Spleen (tissue), 11 donors: ENCODE data around the gene TMEM33. TPM values are rescaled to one million over a fixed set of nuclear protein-coding genes. Genes with fewer than 3 reads are reported as not detected.

ENCODE experiments used
- DNase-seq: peaks from one replicate; pipeline ENCODE4 v3.0.0-alpha.2; 2020
- H3K27ac ChIP-seq, 8 donors: fragments of 200-600 bp; sonication (generic) in 7 of 8; 1 replicate in 4 of 8; 2 replicates in 4 of 8; pipeline versions ENCODE4 v1.5.0 to v1.8.0; 2016 to 2021; ENCODE audit warnings: inconsistent platforms in 4 of 8, mild to moderate bottlenecking in 4 of 8, moderate library complexity in 1 of 8
- H3K27me3 ChIP-seq, 7 donors: fragments of 200-600 bp; sonication (generic) in 6 of 7; replicated peaks in 1 of 7; 1 replicate in 4 of 7; 2 replicates in 3 of 7; pipeline versions ENCODE4 v1.5.0 to v1.8.0; 2016 to 2021; ENCODE audit warnings: inconsistent platforms in 3 of 7, mild to moderate bottlenecking in 1 of 7
- H3K36me3 ChIP-seq, 6 donors: fragments of 200-600 bp; sonication (generic) in 5 of 6; 1 replicate in 4 of 6; 2 replicates in 2 of 6; pipeline versions ENCODE4 v1.5.0 to v1.8.0; 2016 to 2021; ENCODE audit warnings: inconsistent platforms in 2 of 6
- H3K4me1 ChIP-seq, 6 donors: fragments of 200-600 bp; sonication (generic) in 5 of 6; 1 replicate in 3 of 6; 2 replicates in 3 of 6; pipeline versions ENCODE4 v1.5.0 to v1.8.0; 2016 to 2021; ENCODE audit warnings: inconsistent platforms in 3 of 6
- H3K4me3 ChIP-seq, 8 donors: fragments of 200-600 bp; sonication (generic) in 7 of 8; 1 replicate in 4 of 8; 2 replicates in 4 of 8; pipeline versions ENCODE4 v1.5.0 to v1.8.0; 2016 to 2021; ENCODE audit warnings: inconsistent platforms in 4 of 8, mild to moderate bottlenecking in 4 of 8, moderate library complexity in 2 of 8
- H3K9me3 ChIP-seq, 8 donors: fragments of 200-600 bp; sonication (generic) in 7 of 8; 1 replicate in 4 of 8; 2 replicates in 4 of 8; pipeline versions ENCODE4 v1.5.0 to v1.8.0; 2016 to 2021; ENCODE audit warnings: inconsistent platforms in 4 of 8
- CTCF ChIP-seq, 11 experiments: fragments of 200-600 bp in 7 of 11; fragments of 450-650 bp in 4 of 11; sonication (generic) in 4 of 11; IDR thresholded peaks in 8 of 11; conservative IDR thresholded peaks in 3 of 11; 1 replicate in 7 of 11; 2 replicates in 4 of 11; pipeline versions ENCODE4 v1.4.0 to v1.8.0; 2016 to 2021; ENCODE audit warnings: antibody characterized with exemption in 11 of 11, inconsistent platforms in 4 of 11, mild to moderate bottlenecking in 1 of 11
- POLR2A ChIP-seq, 3 donors: fragments of 450-650 bp; IDR thresholded peaks; one replicate each; pipeline ENCODE4 v1.5.1; 2017; ENCODE audit warnings: antibody characterized with exemption in 3 of 3, mild to moderate bottlenecking in 1 of 3
- POLR2AphosphoS5 ChIP-seq, 3 donors: sonication (generic); formaldehyde crosslinking; IDR thresholded peaks; one replicate each; pipeline ENCODE4 v1.5.1; 2017; ENCODE audit warnings: antibody characterized with exemption in 3 of 3
- WGBS, 5 donors: extraction: QIAGEN DNeasy Blood & Tissue Kit in 3 of 5; methylation state at CpG; one replicate each; pipeline versions ENCODE4 v1.1.5 to v1.1.7; 2013 to 2018; 5-methylcytosine and 5-hydroxymethylcytosine counted together
- intact Hi-C: fragments of 100-400 bp; cut with DNase I; formaldehyde crosslinking; loops from one replicate; pipeline ENCODE4 v1.15.0; 2023; ENCODE audit warnings: low total_unique reads
- polyA plus RNA-seq, 3 donors: library from polyadenylated mRNA; stranded (reverse); fragments of 200-250 nt; gene quantifications; one replicate each; pipeline ENCODE4 v1.2.1, GENCODE V29; 2013
- total RNA-seq, 7 donors: library from RNA; depleted of rRNA in 3 of 7; stranded (reverse); fragments of >200 nt in 3 of 7; fragmentation: NEBNext Ultra II Directional in 4 of 7; extraction: Animal tissue kit (Norgen Biotek cat#: 25700) in 4 of 7; gene quantifications; one replicate each; pipeline versions ENCODE4 v1.1.0 to v1.2.1, GENCODE V29; 2016 to 2021
- donor health status: healthy with polysubstance abuse.
- donor health status: DM: no; HTN: no; CAD: no; lungs with moderate emphysema.
- donor health status: DM: no; HTN: no; CAD: no.
- donor health status: Bipolar disorder and iron deficiency.
- donor health status: healthy.
- donor health status: DM: no; HTN: no; CAD: no.
- donor health status: DM: yes; HTN: yes; CAD: no.

TMEM33 gene
- total and polyA plus RNA-seq, 10 donors = 4.3 to 69.2 (median 53.4) TPM

DNA sequence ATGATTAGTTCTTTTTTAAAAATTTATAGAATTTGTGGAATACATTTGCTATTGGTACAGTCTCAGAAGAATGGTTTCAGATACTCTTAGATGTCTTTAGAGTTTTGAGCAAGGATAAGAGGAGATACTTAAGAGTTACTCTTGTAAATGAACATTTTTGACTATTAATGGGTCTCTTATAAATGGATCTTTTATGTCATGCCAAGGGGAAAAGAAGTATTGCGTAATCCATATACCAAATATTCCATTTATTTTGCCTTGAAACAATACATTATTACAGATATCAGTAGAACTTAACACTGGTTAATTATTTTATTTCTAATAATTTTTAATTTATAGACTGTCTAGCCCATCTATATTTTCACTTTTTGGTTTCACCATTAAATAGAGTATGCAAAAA is 29.2 kb downstream of the TMEM33 start:
- Histone ChIP-seq H3K4me3 (no peak overlapping the region), H3K27me3 (no peaks in the 10 kb centered on the region), H3K4me1 (no peaks in the 10 kb centered on the region), H3K36me3 (no peaks in the 10 kb centered on the region), H3K9me3 (peaks cover 0 to 18% (median 15%) of the 10 kb centered on the region in 8 donors), H3K27ac (no peak overlapping the region)
- WGBS, 5 donors = 92 to 98% (median 98%) methylated on average over 1 of the region's 1 CpG
- intact Hi-C loops = no loop called here
- TF ChIP-seq CTCF (IDR thresholded peaks at IDR 0.05 in 8 of 11, conservative IDR thresholded peaks at IDR 0.05 in 3 of 11) (no peak), POLR2AphosphoS5 (IDR thresholded peaks at IDR 0.05) (no peak), POLR2A (IDR thresholded peaks at IDR 0.05) (no peak)
- DNase-seq = no peak

DNA sequence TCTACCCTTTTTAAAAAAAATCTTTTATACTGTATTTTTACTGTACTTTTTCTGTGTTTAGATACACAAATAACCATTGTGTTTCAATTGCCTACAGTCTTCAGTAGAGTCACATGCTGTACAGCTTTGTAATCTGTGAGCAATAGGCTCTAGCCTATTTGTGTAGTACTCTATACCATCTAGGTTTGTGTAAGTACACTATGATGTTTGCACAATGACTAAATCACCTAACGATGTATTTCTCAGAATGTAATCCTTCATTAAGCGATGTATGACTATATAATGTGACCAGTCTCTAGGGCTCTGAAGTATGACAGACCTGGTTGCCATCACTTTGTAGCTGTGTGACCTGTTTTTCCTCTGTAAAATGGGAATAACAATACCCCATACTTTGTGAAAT is 32.2 kb downstream of the TMEM33 start:
- Histone ChIP-seq H3K27ac (no peak overlapping the region), H3K4me1 (no peaks in the 10 kb centered on the region), H3K4me3 (no peak overlapping the region), H3K36me3 (no peaks in the 10 kb centered on the region), H3K27me3 (no peaks in the 10 kb centered on the region), H3K9me3 (peaks cover 0 to 20% (median 15%) of the 10 kb centered on the region in 8 donors)
- WGBS, 5 donors = 89 to 98% (median 96%) methylated on average over 2 of the region's 2 CpGs
- TF ChIP-seq CTCF (IDR thresholded peaks at IDR 0.05 in 8 of 11, conservative IDR thresholded peaks at IDR 0.05 in 3 of 11) = no peak
- no peak for DNase-seq
- intact Hi-C loops = no loop called here

DNA sequence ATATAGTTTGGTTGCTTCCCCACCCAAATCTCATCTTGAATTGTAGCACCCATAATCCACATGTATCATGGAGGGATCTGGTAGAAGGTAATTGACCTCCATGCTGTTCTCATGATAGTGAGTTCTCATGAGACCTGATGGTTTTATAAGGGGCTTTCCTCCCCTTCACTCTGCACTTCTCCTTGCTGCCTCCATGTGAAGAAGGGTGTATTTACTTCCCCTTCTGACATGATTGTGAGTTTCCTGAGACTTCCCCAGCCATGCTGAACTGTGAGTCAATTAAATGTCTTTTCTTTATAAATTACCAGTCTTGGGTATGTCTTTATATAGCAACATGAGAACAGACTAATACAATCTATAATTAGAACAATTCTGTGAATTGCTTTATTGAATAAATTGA is 34.4 kb downstream of the TMEM33 start:
- Histone ChIP-seq H3K27me3 (no peaks in the 10 kb centered on the region), H3K27ac (no peak overlapping the region), H3K36me3 (no peaks in the 10 kb centered on the region), H3K4me1 (no peaks in the 10 kb centered on the region), H3K4me3 (no peak overlapping the region), H3K9me3 (peaks cover 0 to 20% (median 15%) of the 10 kb centered on the region in 8 donors)
- no peak for DNase-seq
- TF ChIP-seq POLR2AphosphoS5 (IDR thresholded peaks at IDR 0.05) (no peak), POLR2A (IDR thresholded peaks at IDR 0.05) (no peak), CTCF (IDR thresholded peaks at IDR 0.05 in 8 of 11, conservative IDR thresholded peaks at IDR 0.05 in 3 of 11) (no peak)
- intact Hi-C loops = no loop called here

DNA sequence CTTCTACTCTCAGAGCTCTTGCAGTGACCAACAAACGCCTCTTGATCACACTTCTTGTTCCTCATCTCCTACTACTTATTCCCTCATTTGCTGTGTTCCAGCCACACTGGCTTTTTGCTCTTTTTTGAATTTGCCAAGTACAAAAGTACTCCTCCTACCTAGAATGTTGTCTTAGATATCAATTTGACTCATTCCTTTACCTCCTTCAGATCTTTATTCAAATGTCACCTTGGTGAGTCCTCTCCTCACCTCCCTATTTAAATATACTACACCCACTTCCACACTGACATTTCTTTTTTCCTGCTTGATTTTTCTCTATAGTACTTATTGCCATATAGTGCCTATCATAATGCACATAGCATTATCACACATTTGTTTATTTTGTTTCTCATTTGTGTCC is 40.1 kb downstream of the TMEM33 start:
- H3K36me3 ChIP-seq = no peaks in the 10 kb centered on the region
- no peak overlapping the region for H3K27ac ChIP-seq
- H3K4me1 ChIP-seq = no peaks in the 10 kb centered on the region
- no peak overlapping the region for H3K4me3 ChIP-seq
- 51 to 87% (median 55%) methylated on average over 1 of the region's 1 CpG for WGBS, 5 donors
- DNase-seq = no peak
- intact Hi-C loops = no loop called here
- no peaks in the 10 kb centered on the region for H3K9me3 ChIP-seq
- no peaks in the 10 kb centered on the region for H3K27me3 ChIP-seq
- no peak for TF ChIP-seq POLR2A (IDR thresholded peaks at IDR 0.05)
- TF ChIP-seq POLR2AphosphoS5 (IDR thresholded peaks at IDR 0.05) = no peak
- no peak for TF ChIP-seq CTCF (IDR thresholded peaks at IDR 0.05 in 8 of 11, conservative IDR thresholded peaks at IDR 0.05 in 3 of 11)
